Stimulated activated CD8-positive, alpha-beta memory T cell treated with anti-CD3 and anti-CD28 coated beads, Interleukin-15, amount 100 ng/mL, for 48 hours (primary cell): ENCODE measurements around the gene PRKACB.
"Not testable (repeated sequence)": the region's sequence is repeated elsewhere in the genome, so short reads cannot be mapped to it uniquely, and the experiment has no call there.

Experiments used
- DNase-seq, 2 donors: peaks; one replicate each; pipeline ENCODE4 v3.0.0-alpha.2; 2020; ENCODE audit warnings: low read depth in 2 of 2

PRKACB gene

DNA sequence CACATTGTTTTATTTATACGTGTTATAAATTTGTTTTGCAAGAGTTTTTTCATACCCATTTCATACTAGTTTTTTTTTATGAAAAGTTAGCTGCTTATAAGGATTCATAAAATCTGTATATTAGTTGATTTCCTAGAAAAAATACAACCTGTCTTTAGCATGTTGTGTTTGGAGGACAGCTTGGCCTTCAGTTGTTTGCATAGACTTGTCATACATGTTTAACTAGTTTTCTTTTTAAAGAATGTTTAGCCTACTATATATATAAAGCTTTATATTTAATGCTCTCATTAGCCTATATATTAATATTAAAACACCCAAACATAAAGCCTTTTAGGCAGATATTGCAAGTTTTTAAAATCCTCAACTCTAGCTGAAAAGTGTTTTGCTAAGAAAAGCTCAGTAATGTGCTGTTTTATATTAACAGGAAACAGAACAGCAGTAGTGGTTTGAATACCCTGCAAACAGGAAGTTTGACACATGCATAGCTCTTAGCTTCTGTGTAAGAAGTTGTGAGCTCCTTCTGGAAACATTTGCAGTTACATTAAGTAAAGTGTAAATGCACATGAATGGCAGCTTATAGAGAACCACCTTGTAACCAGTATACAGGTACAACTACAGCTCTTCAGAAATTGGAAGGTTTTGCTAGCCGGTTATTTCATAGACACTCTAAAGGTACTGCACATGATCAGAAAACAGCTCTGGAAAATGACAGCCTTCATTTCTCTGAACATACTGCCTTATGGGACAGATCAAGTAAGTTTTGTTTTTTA, at the start of gene PRKACB:
Gene PRKACB, plus strand, starts transcription at position 476 of the 770 bp plus-strand sequence. Its CDS starts 91 bp downstream, at position 567.
- no peak for DNase-seq

DNA sequence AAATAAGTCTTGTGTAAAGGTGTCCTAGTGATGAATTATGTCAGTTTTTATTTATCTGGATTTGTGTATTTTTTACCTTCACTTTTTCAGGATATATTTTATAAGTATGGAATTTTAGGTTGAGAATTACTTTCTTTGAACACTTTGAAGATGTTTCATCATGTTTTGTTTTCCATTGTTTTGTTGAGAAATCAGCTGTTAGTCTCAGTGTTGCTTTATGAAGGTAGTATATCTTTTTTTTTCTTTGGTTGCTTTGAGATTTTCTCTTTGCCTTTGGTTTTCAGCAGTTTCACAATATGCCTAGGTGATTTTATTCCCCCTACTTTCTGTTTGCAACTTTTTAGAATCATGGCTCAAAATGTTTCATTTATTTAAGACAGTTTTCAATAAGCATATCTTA, 48.8 kb upstream of the PRKACB start:
- no peak for DNase-seq

DNA sequence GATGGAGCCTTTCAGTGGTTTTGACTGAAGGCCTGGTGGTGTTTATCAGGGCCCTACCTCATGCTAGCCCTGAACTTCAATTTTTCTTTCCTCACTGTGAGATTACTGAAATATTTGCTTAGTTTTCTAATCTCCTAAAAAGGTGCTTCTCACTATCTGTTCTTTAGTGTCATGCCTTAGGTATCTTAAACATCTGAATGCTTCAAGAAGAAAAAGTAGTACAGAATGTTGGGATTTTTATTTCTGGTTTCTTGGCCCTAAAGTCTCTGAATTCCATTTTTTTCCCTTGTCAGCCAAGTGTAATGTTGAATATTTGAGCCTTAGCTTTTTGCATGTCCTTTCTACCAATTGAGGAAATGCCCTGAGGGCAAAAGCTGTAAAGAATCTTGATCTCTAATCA, 47.9 kb upstream of the PRKACB start:
- no peak for DNase-seq

DNA sequence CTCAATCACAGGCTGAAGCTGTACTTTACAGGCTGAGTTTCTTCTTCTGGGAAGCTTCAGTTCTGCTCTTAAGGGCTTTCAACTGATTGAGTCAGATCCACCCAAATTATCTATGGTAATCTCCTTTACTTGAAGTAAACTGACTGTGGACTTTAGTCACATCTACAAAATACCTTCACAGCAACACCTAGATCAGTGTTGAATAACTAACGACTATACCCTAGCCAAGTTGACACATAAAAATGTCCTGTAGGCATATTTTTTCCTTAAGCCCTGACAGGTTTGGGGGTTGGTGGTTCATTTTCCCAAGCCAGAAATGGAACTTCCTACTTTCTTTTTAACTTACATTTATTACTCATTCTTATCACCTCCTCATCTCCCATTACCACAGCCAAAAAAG, 42.9 kb upstream of the PRKACB start:
- DNase-seq, result no peak

DNA sequence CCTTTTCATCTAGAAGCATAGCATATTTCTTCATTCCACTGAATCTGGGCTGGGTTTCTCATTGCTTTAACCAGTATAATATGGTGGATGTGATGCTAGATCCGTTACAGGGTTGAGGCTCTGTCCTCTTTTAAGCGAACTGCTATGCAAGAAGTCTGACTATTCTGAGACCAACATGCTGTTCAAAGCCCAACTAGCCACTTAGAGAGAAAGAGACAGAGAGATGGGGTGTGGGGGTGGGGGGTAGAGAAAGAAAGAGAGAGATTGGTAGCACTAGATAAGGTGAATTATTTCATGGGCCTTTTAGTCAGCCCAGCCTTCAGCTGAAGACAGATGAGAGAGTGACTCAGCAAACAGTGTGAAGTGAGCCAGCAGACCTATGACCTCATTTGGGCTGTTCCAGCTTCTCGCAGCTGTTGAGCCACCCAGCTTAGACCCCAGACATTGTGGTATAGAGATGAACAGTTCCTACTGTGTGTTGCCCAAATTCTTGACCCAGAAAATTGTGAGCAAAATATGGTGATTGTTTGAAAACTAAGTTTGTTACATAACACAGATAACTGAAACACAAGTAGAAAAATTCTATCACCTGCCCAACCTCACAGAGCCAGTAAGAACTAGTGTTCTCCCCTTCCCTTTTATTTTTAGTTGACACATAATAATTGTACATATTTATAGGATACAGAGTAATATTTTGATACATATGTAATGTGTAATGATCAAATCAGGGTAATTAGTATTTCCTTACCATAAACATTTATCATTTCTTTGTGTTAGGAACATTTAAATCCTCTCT, 40.7 kb upstream of the PRKACB start:
- peak in 1 of 2 donors; percentile 3 for DNase-seq

DNA sequence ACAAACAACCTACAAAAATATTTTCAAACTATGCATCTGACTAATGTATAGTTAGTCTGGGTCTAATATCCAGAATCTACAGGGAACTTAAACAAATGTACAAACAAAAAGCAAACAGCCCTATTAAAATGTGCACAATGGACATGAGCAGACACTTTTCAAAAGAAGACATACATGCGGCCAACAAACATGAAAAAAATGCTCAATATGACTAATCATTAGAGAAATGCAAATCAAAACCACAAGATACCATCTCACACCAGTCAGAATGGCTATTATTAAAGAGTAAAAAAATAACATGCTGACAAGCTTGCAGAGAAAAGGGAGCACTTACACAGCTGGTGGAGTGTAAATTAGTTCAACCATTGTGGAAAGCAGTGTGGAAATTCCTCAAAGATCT, 36.5 kb upstream of the PRKACB start:
- DNase-seq, result not testable (repeated sequence)

DNA sequence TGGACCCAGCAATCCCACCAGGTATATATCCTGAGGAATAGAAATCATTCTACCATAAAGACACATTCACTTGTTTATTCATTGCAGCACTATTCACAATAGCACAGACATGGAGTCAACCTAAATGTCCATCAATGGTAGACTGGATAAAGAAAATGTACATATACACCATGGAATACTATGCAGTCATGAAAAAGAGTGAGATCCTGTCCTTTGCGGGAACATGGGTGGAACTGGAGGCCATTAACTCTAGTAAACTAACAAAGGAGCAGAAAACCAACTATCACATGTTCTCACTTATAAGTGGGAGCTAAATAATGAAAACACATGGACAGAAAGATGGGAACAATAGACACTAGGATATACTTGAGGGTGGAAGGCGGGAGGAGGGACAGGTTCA, 36.1 kb upstream of the PRKACB start:
- DNase-seq, result no peak

DNA sequence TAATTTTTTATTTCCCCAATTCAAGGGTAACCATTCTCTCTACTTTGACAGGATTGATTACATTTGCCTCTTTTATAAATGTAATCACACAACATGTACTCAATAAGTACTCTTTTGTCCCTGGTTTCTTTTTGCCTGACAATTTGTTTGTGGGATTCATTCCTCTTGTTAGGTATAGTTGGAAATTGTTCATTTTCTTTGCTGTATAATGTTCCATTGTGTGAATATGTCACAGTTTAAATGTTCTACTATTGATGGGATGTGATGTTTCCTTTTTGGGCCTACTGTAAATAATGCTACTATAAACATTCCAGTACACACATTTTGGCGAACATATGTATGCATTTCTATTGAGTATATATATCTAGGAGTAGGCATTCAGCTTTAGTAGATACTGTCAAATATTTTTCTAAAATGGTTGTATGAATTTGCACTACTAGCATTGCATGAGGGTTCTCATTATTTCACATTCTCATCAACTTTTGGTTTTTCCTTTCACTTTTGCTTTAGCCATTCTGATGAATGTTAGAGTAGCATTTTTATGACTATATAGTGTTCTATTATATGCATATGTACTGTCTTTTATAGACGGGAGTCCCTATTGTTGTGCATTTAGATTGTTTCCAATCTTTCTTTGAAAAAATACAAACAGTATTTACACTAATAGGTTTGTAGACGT, 35.0 kb upstream of the PRKACB start:
- DNase-seq, result no peak

DNA sequence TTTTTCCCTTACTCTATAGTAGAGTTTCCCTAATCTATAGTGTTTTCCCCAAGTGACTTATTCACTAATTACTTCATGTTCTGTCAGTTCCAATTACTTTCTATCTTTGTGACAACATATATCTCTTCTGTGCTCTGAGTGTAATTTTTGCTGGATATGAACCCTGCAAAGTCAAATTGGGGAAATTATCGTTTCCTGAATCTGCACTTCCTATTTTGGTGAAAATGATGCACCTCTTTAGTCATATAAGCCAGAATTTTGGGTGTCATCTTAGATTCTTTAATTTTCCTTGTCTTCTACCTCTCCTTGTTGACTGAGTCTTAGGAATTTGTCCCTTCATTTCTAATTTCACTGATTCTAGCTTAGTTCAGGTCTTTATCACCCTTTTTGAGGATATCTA, 33.4 kb upstream of the PRKACB start:
- no peak for DNase-seq

DNA sequence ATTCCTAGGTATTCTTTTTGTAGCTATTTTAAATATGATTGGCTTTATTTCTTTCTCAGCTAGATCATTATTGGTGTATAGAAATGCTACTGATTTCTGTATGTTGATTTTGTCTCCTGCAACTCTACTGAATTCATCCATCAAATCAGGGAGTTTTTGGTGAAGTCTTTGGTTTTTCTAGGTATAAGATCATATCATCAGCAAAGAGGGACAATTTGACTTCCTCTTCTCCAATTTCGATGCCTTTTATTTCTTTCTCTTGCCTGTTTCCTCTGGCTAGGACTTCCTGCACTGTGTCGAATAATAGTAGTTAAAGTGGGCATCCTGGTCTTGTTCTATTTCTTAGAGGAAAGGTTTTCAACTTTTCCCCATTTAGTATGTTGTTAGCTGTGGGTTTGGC, 27.5 kb upstream of the PRKACB start:
- no peak for DNase-seq

DNA sequence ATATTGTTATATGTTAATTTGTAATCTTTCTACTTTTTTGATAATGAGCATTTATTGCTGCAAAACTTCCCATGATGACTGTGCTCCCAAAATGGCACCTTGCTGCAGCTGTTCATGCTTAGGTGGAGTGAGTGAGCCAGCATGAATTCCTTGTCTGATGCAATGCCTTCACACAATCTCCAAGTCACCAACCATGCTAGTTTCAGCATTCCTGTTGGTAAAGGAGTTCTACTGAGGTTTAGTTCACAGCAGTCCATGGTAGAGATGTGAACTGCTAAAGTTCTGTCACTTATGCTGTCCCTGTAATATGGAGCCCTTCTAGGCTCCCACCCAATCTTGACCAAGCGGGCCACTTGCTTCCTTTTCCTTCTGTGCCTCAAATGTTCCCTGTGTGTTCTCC, 26.2 kb upstream of the PRKACB start:
- DNase-seq, result no peak

DNA sequence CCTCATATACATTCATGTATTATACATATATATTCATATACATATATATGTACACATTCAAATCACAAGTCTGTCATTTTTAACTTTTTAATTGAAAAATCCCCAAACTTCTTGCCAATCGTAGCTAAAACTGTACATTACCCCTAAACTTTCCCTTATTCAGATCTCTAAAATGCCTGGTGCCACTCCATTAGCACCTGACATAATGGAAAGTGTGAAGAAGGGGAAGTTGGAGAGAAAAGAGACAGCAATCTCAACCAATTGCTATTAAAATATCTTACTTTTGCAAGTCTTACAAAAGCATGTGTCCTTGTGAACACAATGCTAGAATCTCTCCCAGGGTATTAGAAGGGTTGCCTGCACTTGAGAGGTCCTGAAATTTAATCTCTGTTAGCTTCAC, 22.7 kb upstream of the PRKACB start:
- no peak for DNase-seq

DNA sequence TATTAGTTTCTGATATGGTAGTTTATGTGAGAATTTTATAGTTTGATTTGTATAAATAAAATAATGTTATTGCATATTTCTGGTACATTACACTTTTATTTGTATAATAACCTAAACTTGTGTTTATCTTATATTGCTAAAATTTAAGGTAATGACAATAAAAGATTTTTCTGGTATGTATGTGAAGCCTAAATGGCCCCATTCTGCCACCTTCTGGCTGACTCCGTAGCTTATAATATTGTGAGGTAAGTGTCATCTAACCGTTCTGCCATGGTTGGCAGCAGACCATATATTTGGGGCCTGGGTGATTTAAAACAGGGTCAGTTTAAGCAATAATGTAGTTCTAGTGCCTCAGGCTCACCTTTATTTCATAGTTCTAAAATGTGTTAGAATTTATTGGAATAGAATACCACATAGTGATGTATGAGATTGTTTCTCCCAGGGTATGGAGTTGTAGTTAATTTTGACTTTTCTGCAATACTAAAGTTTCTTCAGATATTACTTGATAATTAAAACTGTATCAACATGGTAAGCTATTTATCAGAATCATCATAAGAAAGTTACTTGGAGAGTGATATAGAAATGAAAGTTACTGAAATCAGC, 21.2 kb upstream of the PRKACB start:
- peak in 1 of 2 donors; percentile 9 for DNase-seq

DNA sequence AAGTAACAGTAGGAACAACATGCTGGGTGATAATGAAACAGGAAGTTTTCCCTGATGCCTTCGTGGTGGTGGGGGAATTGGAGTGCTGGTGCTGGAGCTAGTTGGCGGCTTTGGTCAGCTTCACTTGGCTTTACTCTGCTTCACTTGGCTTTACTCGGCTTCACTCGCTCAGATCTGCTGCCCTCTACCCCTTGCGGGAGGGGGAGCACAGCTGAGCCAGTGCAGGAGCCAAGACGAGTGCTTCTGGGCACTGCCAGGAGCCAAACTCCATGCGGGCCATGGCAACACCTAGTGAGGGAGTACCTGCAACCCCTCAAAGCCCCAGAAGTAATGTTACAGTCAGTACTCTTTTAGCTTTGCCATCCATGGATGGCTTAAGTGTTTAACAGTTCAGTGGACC, 10.6 kb upstream of the PRKACB start:
- no peak for DNase-seq

DNA sequence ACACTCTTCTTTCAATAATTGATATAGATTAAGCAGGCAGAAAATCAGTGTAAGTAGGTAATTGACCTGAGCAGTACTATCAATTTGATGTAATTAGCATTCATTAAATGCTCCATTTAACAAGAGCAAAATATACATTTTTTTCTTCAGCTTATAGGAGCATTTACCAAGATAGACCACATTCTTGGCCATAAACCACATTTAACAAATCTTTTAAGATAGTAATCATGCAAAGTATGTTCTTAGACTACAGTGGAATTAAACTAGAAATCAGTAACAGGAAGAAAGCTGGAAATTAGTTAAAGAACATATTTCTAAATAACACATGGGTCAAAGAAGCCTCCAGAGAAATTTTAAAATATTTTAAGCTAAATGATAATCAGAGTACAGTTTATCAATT, 8.7 kb upstream of the PRKACB start:
- DNase-seq, result no peak

DNA sequence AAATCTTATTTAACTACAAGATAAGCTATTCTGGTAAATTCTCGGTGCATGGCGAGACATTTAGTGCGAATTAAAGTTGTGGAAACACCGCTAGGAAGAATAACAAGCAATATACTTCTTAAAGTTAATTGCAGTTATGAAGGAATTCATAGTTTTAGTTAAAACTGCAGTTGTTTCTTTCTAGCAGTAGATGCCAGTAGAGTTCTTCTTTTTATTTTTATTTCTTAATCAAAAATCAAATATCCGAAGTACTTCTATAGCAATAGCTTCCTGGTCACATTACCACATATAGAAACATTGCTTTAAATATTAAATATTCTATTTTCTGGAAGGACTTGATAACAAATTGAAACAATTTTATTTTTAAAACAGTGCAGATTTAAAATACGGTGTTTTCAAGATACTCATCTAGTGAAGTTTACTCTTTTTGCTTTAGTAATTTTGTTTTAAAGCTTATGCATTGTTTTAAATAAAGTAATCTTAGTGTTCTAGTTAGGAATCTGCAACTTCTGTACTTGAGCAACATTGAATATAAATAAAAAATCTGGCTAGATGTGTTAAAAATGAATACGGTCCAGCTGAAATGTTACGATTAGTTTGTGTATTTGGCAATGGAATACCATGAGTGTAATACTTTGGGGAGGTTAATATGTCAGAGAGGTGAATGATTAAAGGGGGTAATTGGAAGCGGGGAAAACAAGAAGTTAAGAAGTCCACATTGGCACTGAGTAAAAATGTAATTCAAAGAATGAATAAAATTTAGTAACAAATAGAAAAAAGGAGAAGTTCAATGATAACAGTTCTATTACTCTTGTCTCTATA, 2.7 kb upstream of the PRKACB start:
- no peak for DNase-seq

DNA sequence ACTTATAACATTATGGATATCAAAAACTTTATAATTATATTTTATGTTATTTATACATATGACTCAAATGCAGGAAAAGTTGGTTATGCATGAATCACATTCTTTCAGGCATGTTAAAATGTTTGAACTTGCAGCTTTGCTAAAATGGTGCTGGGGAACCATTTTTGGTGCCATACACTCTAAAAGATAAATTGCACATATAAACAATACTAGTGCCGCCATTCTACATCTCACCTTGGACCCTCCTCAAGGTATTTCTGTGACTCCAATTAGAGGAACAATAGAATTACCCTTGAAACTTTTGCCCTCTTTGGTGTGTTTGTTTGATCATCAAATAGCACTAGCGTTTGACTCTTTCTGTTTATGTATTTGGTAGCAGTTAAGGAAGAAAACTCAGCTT, 997 bp downstream of the PRKACB start:
- no peak for DNase-seq

DNA sequence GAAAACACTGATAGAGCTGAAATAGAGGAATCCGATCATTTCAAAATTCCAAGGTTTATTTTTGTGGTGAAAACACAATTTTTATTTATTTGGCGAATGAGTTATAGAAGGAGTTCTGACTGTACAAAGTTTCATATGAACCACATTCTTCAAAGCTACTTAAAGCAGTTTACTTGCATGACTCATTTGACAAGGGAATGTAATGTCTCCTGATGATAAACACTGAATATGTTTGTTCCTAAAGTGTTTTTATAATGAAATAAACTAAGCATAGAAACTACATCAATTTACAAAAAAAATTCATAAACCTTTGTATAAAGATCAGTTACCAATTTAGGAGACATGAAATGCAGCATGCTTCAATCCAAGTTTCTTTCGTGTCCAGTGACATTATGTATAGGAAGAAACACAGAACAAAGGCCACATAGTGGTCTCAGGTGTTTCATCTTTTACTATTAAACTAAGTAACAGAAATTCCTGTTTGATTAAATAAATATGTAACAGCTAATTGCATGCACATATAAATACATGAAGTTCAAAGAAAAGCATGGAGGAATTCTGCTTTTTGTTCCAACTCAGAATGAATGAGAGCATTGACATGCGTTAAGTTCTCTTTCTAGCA, 2.5 kb downstream of the PRKACB start:
- no peak for DNase-seq

DNA sequence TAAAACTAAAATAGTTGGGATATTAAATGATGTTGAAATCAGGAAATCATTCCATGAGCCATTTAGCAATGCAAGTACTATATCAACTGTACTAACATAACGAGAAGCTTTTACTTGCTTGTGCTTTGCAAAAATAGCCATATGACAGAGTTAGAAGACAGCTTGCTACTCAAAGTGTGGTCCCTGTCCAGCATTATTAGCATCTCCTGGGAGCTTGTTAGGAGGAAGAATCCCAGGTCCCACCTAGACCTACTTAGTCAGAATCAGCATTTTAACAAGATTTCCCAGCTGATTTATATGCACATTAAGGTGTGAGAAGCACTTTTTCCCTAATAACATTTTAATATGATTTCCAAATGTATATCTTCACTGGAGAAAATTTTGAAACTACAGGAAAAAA, 4.7 kb downstream of the PRKACB start:
- no peak for DNase-seq

DNA sequence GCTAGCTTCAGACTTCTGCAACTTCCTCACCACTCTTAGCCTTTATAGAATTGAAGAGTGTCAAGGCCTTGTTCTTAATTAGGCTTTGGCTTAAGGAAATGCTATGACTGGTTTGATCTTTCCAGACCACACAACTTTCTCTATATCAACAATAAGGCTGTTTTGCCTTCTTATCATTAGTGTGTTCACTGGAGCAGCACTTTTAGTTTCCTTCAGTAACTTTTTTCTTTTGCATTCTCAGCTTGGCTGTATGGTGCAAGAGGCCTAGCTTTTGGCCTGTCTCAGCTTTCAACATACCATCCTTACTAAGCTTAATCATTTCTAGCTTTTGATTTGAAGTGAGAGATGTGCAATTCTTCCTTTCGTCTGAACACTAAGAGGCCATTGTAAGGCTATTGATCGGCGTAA, 8.6 kb downstream of the PRKACB start:
- no peak for DNase-seq

DNA sequence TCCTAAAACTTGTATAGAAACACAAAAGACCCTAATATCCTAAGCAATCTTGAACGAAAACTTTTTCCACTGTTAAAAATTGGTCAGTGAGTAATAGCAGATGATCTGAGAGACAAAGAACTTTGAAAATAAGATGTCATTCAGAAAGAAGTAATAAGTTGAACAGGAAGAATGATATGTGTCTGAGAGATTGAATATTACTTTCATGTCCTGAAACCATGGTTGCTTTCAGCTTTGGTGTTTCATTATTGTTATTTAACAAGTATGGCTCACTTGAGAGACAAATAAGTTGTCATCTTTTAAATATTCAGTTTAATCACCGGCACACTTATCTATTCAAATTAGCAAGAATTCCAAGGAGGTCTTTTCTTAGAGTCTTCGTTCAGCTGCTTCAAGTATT, 11.4 kb downstream of the PRKACB start:
- DNase-seq, result no peak
